Endothelial cell of umbilical vein (primary cell): Measurements from ENCODE around the gene PCDHGA8. TPM values are rescaled to one million over a fixed set of nuclear protein-coding genes. Genes with fewer than 3 reads are reported as not detected.

Experiments
- BruUV-seq: library from RNA; stranded (reverse); fragments of 400-500 nt; replicated peaks from 2 replicates; lab custom pipeline; 2021; lab: Mats Ljungman, UMichigan
- CTCF ChIA-PET: fragments of 300-600, 350-600 bp; sonication (Branson Sonifier 250); formaldehyde crosslinking; loops from one replicate; lab custom pipeline; 2021; ENCODE audit warnings: antibody characterized with exemption, inconsistent platforms; lab: Charles Lee
- POLR2A ChIA-PET: fragments of 300-600, 350-600 bp; sonication (Branson Sonifier 250); formaldehyde crosslinking; loops from one replicate; lab custom pipeline; 2021; ENCODE audit warnings: antibody characterized with exemption, inconsistent platforms; lab: Charles Lee
- DNase-seq: peaks from one replicate; pipeline ENCODE4 v3.0.0-alpha.2; 2011; ENCODE audit warnings: low read depth, low spot score
- FAIRE-seq: peaks from 2 replicates; lab custom pipeline; 2011; peaks lifted over from hg19 to GRCh38; lab: Jason Lieb, UNC
- H2AFZ ChIP-seq: 2 replicates; pipeline ENCODE4 v1.6.0; 2012; ENCODE audit warnings: low read depth, low read length, control low read depth, inconsistent platforms
- H3K27ac ChIP-seq: 2 replicates; pipeline ENCODE4 v1.5.1; 2011; ENCODE audit warnings: low read depth, mild to moderate bottlenecking, control low read depth, low read length, moderate library complexity; ENCODE audit not compliant: insufficient read depth
- H3K27me3 ChIP-seq, 2 experiments: 2 replicates each; pipeline versions ENCODE4 v1.6.0 to v1.6.1; 2011; ENCODE audit warnings: low read length in 2 of 2, mixed read lengths in 1 of 2; ENCODE audit not compliant: control insufficient read depth in 2 of 2, insufficient read depth in 2 of 2
- H3K36me3 ChIP-seq, 2 experiments: 2 replicates in 1 of 2; 3 replicates in 1 of 2; pipeline ENCODE4 v1.5.1; 2011; ENCODE audit warnings: low read length in 2 of 2, mild to moderate bottlenecking in 1 of 2, moderate library complexity in 1 of 2; ENCODE audit not compliant: control insufficient read depth in 2 of 2, insufficient read depth in 2 of 2; ENCODE audit errors: extremely low read depth in 1 of 2
- H3K4me1 ChIP-seq: 3 replicates; pipeline ENCODE4 v1.5.1; 2011; ENCODE audit warnings: mild to moderate bottlenecking, low read length; ENCODE audit not compliant: control insufficient read depth, insufficient read depth; ENCODE audit errors: extremely low read depth
- H3K4me2 ChIP-seq: 2 replicates; pipeline ENCODE4 v1.6.1; 2011; ENCODE audit warnings: low read length, control low read depth, mixed read lengths; ENCODE audit not compliant: insufficient read depth
- H3K4me3 ChIP-seq, 3 experiments: fragments of 200-600 bp in 1 of 3; sonication (generic), shearing (Covaris generic) in 1 of 3; replicated peaks in 1 of 3; 2 replicates each; pipeline ENCODE4 v1.5.1; 2011 to 2016; ENCODE audit warnings: control low read depth in 3 of 3, low read length in 3 of 3, mild to moderate bottlenecking in 2 of 3, inconsistent platforms in 1 of 3, low read depth in 1 of 3, moderate library complexity in 1 of 3; ENCODE audit not compliant: insufficient read depth in 1 of 3
- H3K79me2 ChIP-seq: 2 replicates; pipeline ENCODE4 v1.6.0; 2012; ENCODE audit warnings: low read length, inconsistent platforms; ENCODE audit not compliant: control insufficient read depth, insufficient read depth
- H3K9ac ChIP-seq: replicated peaks from 2 replicates; pipeline ENCODE3; 2011; ENCODE audit warnings: low read length, control low read depth; ENCODE audit not compliant: insufficient read depth; ENCODE audit errors: extremely low read depth
- H3K9me1 ChIP-seq: replicated peaks from 3 replicates; pipeline ENCODE4 v1.6.0; 2011; ENCODE audit warnings: mild to moderate bottlenecking, low read length; ENCODE audit not compliant: control insufficient read depth, insufficient read depth; ENCODE audit errors: extremely low read depth
- H3K9me3 ChIP-seq: replicated peaks from 2 replicates; pipeline ENCODE4 v1.5.1; 2012; ENCODE audit warnings: low read length, inconsistent platforms; ENCODE audit not compliant: control insufficient read depth, insufficient read depth
- H4K20me1 ChIP-seq: replicated peaks from 2 replicates; pipeline ENCODE3; 2011; ENCODE audit warnings: mild to moderate bottlenecking, low read length; ENCODE audit not compliant: control insufficient read depth, insufficient read depth; ENCODE audit errors: extremely low read depth
- CTCF ChIP-seq, 2 donors: IDR thresholded peaks; 1 replicate in 1 of 2; 2 replicates in 1 of 2; pipeline ENCODE4 v1.5.1; 2011; ENCODE audit warnings: low read length in 2 of 2, mild to moderate bottlenecking in 2 of 2, moderate library complexity in 2 of 2, control low read depth in 1 of 2, inconsistent platforms in 1 of 2, low read depth in 1 of 2; ENCODE audit not compliant: insufficient read depth in 1 of 2; ENCODE audit errors: extremely low read depth in 1 of 2
- EZH2 ChIP-seq: IDR thresholded peaks from 2 replicates; pipeline ENCODE4 v1.6.1; 2012; ENCODE audit warnings: borderline replicate concordance, low read depth, mild to moderate bottlenecking, moderate library complexity, low read length, inconsistent platforms; ENCODE audit not compliant: severe bottlenecking
- GATA2 ChIP-seq: IDR thresholded peaks from 2 replicates; pipeline ENCODE4 v1.7.0; 2011; ENCODE audit warnings: low read depth, mild to moderate bottlenecking, moderate library complexity, mixed read lengths, low read length; ENCODE audit not compliant: insufficient read length, insufficient read depth
- JUN ChIP-seq: IDR thresholded peaks from 2 replicates; pipeline ENCODE4 v1.6.1; 2011; ENCODE audit warnings: borderline replicate concordance, low read depth; ENCODE audit not compliant: insufficient read length, insufficient read depth
- POLR2AphosphoS5 ChIP-seq: IDR thresholded peaks from 2 replicates; pipeline ENCODE4 v1.6.1; 2012; ENCODE audit warnings: low read depth, mild to moderate bottlenecking, control low read depth, low read length, moderate library complexity; ENCODE audit not compliant: insufficient read depth
- dilution Hi-C: fragments of 300-500 bp; cut with MboI; formaldehyde crosslinking; loops from one replicate; pipeline ENCODE4 v1.15.0; 2019; ENCODE audit warnings: low sequenced_read_pairs; ENCODE audit not compliant: extremely low pct_ligation_motif_present
- intact Hi-C: fragments of 100-400 bp; cut with micrococcal nuclease; formaldehyde crosslinking; loops from one replicate; pipeline ENCODE4 v1.10.0; 2022
- polyA plus RNA-seq, 4 experiments: library from polyadenylated mRNA; depleted of rRNA in 3 of 4; stranded (reverse) in 3 of 4; unstranded in 1 of 4; fragments of >200 nt; gene quantifications; 2 replicates each; pipeline versions ENCODE4 v1.2.1 to v1.2.3, GENCODE V29; 2011 to 2012; ENCODE audit warnings: missing spikeins in 1 of 4
- total RNA-seq: library from RNA; stranded (reverse); gene quantifications from 2 replicates; pipeline ENCODE4 v1.2.3, GENCODE V29; 2021

Gene PCDHGA8
- total and polyA plus RNA-seq, 2 donors (not counting 3 experiments of a cell fraction or from before 2014, with no cell fraction given), result 0.44 to 0.95 TPM

GRCh38 chr5:141342773-141343172 lies 49.7 kb upstream of the PCDHGA8 start:
- no peaks in the 10 kb centered on the region for H3K79me2 ChIP-seq
- H3K9me1 ChIP-seq, result no peaks in the 10 kb centered on the region
- intact Hi-C loops, result loop anchor here (2.0 kb wide), 1 partner anchor 22 kb away; the partner anchor contains the start of gene TAF7
- peaks cover 3% of the 10 kb centered on the region for H3K4me1 ChIP-seq
- H3K27ac ChIP-seq, result no peak overlapping the region
- no peaks in the 10 kb centered on the region for H4K20me1 ChIP-seq
- peaks cover 12 to 32% of the 10 kb centered on the region in 2 experiments for H3K27me3 ChIP-seq
- POLR2A ChIA-PET, result no interaction called here
- FAIRE-seq (no peak), DNase-seq (no peak)
- CTCF ChIA-PET, result interaction anchor here (1.2 to 3.8 kb wide), 9 partner anchors 8 to 224 kb away, joined by 3 to 38 read pairs (median 9); partner anchors contain the start of genes PCDHGA1 and PCDHGA10
- dilution Hi-C loops, result no loop called here
- no peak overlapping the region for H3K4me2 ChIP-seq
- BruUV-seq, result no TSS peak
- no peak overlapping the region for H3K9ac ChIP-seq
- no peaks in the 10 kb centered on the region for H3K9me3 ChIP-seq
- no peak overlapping the region for H2AFZ ChIP-seq
- H3K4me3 ChIP-seq, result no peak overlapping the region
- H3K36me3 ChIP-seq, result no peaks in the 10 kb centered on the region
- TF ChIP-seq EZH2, result no peak
- TF ChIP-seq POLR2AphosphoS5, result no peak
- no peak for TF ChIP-seq JUN
- TF ChIP-seq GATA2, result no peak

- CTCF ChIA-PET, result interaction anchor here (0.8 to 3.8 kb wide), 26 partner anchors 9 to 224 kb away, joined by 3 to 38 read pairs (median 5); partner anchors contain the start of genes PCDHB9, PCDHGA1, PCDHGA10 and PCDHGA12
- peaks cover 10 to 29% of the 10 kb centered on the region in 2 experiments for H3K27me3 ChIP-seq
- no peaks in the 10 kb centered on the region for H4K20me1 ChIP-seq
- no peak within 1 kb of the TSS for H3K27ac ChIP-seq
- H3K9ac ChIP-seq, result peak within 1 kb of the TSS; percentile 49
- peaks cover 3% of the 10 kb centered on the region for H3K4me1 ChIP-seq
- H3K9me3 ChIP-seq, result no peaks in the 10 kb centered on the region
- peak within 1 kb of the TSS in 2 of 3 experiments; percentile 17 to 59 for H3K4me3 ChIP-seq
- BruUV-seq, result no TSS peak
- no peaks in the 10 kb centered on the region for H3K9me1 ChIP-seq
- peak; percentile 29 to 53 for TF ChIP-seq CTCF (IDR thresholded peaks at IDR 0.05; ENCODE audit: extremely low read depth in 1 of 2, insufficient read depth in 1 of 2, low read depth in 1 of 2, low read length in 2 of 2)
- no peak for TF ChIP-seq POLR2AphosphoS5
- dilution Hi-C loops, result no loop called here
- POLR2A ChIA-PET, result interaction anchor here (1.3 kb wide), 1 partner anchor 23 kb away, joined by 3 read pairs; the partner anchor contains the start of gene TAF7
- H3K4me2 ChIP-seq, result peak within 1 kb of the TSS; percentile 65
- no peaks in the 10 kb centered on the region for H3K36me3 ChIP-seq
- peak; percentile 56 for FAIRE-seq
- peak within 1 kb of the TSS; percentile 86 for H2AFZ ChIP-seq
- peak; percentile 53 for DNase-seq
- H3K79me2 ChIP-seq, result no peaks in the 10 kb centered on the region
- intact Hi-C loops, result loop anchor here (2.0 kb wide), 1 partner anchor 23 kb away; the partner anchor contains the start of gene TAF7
These were observed 49.0 kb upstream of the PCDHGA8 start, which contains the start of gene PCDHGA3 for GRCh38 chr5:141343242-141343952. TSS of gene PCDHGA3 (plus strand) at chr5:141343829. CDS start at chr5:141344034, 205 bp downstream.
